Activated CD4-positive, alpha-beta T cell treated with anti-CD3 and anti-CD28 coated beads, Interleukin-2, amount 50 U/mL, for 4 hours (primary cell): ENCODE measurements around the gene TBCA.

Experiments
- DNase-seq, 2 experiments: peaks; one replicate each; pipeline ENCODE4 v3.0.0-alpha.2; 2020

The TBCA gene, protein sequence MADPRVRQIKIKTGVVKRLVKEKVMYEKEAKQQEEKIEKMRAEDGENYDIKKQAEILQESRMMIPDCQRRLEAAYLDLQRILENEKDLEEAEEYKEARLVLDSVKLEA

DNA sequence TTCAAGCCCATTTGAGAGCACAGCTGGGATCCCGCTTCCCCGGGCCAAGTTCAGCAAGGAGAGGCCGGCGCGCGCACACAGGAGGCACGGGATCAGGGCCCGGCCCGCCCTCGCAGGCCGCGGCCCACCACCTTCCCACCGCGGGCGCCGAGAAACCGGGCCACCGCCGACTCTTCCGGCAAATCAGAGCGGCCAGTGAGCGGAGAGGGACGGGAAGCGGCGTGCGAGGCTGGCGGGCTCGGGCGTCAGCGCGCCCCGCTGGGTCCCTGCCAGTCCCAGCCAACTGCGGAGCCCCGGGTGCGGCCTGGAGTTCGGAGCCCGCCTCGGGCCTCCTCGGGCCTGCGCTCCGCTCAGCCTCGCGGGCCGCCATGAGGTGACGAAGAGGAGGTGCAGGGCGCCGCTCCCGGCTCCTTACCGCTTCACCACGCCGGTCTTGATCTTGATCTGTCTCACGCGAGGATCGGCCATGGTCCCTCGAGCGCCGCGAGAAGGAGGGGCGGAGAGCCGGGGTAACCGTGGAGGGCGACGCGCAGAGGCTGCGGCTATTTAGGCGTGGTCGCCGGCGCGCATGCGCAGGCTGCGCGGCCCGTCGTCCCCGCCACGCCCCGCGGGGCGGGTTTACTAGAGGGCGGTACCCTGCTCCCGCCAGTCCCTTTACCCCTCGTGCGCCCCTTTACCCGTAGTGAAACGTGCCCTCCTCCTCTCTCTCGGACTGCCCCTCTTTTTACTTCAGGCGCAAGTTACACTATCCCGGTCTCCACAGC, at the start of gene TBCA:
Gene TBCA (minus strand): TSS at position 550 of the 764 bp plus-strand sequence. CDS start 82 bp downstream, at position 468.
- peak; percentile 80 to 84 for DNase-seq

DNA sequence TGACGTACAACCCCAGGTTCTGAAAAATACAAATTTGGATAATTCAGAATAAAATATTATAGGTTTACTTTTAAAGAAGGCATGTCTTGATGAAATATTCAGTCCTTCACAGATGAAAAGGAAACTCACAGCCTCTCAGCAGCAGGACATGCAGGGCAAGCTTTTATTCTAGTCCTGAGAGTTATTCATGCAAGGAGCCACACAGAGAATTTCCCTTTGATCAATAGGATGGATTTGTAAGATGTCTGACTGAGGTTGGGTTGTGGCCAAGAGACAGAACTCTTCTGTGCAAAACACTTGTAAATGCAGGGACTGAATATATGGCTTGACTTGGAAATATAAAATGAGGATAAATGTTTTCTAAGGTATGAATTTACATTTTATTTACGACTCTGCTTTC, 48.8 kb upstream of the TBCA start:
- no peak for DNase-seq

DNA sequence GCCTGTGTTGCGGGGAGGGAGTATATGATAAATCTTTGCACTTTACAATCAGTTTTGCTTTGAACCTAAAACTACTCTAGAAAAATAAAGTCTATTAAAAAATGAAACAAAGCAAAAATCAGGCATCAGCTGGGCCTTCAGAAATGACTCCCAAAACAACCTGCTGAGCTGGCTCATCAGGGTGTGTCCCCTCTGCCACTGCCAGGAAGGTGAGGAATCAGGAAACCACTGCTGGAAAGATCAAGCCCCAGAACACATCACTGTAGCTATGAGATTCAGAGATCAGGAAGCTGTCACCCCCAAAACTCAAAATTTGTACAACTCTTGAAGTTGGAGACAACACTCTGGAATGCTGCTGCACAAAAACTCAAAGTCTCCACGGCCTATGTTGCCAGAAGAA, 40.5 kb upstream of the TBCA start:
- no peak for DNase-seq

DNA sequence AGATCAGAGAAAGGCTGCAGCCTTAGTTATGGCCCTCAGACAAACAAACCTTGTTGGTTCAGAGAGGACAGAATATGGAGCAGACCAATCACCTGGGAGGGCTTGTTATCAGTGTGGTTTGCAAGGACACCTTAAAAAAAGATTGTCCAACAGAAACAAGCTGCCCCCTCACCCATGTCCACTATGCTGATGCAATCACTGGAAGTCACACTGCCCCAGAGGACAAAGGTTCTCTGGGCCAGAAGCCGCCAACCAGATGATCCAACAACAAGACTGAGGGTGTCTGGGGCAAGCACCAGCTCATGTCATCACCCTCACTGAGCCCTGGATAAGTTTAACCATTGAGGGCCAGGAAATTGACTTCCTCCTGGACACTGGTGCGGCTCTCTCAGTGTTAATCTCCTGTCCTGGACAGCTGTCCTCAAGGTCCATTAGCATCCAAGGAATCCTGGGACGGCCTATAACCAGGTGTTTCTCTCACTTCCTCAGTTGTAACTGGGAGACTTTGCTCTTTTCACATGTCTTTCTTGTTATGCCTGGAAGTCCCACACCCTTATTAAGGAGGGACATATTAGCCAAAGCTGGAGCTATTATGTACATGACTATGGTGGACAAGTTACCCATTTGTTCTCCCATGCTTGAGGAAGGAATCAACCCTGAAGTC, 36.9 kb upstream of the TBCA start:
- DNase-seq: no peak

DNA sequence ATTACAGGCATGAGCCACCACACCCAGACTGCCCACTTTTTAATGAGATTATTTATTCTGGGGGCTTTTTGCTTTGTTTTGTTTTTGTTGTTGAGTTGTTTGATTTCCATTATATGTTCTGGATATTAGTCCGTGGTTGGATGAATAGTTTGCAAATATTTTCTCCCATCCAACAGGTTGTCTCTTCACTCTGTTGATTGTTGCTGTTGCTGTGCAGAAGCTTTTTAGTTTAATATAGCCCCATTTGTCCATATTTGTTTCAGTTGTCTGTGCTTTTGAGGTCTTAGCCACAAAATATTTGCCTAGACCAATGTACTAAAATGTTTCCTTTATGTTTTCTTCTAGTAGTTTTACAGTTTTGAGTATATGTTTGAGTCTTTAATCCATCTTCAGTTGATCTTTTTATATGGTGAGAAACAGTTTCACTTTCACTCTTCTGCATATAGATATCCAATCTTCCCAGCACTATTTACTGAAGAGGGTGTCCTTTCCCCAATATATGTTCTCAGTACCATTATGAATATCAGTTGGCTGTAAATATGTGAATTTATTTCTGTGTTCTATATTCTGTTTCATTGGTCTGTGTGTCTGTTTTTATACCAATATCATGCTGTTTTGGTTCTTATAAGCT, 30.2 kb upstream of the TBCA start:
- no peak for DNase-seq

DNA sequence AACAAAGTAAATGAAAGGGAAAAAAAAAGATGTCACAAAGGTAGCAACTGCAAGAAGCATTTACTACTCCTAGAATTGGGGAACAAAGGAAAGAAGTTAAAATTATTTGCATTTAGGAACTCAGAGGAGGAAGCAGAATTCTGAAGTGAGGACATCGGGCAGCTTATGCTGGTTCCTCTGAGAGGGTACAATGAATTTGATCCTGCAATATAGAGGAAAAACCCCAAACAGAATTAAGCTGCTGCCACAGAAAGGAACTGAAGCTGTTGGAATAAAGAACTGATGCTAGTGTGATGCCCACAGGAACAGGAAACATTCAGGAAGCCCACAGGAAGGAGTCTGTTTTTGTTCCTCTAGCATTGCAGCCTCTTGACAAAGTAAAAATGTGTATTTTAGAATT, 22.3 kb upstream of the TBCA start:
- DNase-seq: no peak

DNA sequence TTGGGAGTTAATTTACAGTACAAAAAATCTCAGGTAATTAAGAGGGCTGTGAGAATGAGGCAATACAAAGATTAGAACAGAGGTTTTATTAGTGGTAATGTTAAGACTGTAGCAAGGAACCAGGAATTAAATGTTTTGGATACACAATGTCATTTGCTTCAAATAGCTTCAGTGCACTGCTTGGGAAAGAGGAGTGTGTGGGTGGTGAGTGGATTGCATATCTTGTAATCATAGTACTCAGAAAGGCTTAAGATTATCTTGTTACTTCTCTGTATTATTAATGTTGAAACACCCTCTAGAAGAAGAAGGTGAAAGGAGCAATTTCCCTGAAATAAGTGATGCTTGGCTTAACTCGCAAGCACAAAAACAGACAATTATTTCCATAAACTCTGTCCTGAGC, 21.0 kb upstream of the TBCA start:
- no peak for DNase-seq

DNA sequence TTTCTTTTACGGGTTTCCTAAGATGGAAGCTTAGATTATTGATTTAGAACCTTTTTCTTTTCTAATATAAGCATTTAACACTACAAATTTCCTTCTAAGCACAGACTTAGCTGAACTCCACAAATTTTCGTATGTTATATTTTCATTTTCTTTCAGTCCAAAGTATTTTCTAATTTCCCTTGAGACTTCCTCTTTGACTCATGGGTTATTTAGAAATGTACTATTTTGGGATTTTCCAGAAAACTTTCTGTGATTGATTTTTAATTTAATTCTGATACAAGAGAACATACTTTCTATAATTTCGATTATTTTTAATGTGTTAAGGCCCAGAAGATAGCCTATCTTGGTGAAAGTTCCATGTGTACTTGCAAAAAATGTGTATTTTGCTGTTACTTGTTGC, 19.7 kb upstream of the TBCA start:
- DNase-seq: no peak

DNA sequence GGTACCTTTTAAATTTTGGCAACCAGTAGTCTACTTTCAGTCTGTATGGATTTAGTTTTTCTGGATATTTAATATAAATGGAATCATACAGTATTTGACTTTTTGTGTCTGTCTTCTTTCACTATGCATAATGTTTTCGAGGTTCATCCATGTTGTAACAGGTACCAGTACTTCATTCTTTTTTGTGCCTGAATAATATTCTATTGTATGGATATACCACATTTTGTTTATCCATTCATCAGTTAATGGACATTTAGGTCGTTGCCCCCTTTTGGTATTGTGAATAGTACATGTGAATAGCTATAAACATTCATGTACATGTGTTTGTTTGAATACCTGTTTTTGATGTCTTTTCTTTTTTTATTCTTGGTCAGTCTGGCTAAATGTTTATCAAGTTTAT, 19.1 kb upstream of the TBCA start:
- no peak for DNase-seq

DNA sequence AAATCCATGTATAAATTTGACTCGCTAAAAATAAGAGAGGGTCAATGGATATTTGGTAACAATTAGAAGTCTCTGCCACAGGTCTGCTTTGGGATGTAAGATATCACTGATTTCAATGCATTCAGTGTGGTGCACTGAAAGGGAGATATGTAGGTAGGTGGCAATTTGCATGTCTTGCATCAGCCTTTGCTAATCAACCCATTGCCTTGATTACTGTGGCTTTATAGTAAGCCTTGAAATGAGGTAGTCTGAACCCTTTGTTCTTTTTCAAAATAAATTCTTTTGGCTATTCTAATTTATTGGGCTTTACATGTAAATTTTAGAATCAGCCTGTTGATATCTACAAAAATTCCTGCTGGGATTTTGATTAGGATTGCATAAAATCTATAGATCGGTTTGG, 15.8 kb upstream of the TBCA start:
- no peak for DNase-seq

DNA sequence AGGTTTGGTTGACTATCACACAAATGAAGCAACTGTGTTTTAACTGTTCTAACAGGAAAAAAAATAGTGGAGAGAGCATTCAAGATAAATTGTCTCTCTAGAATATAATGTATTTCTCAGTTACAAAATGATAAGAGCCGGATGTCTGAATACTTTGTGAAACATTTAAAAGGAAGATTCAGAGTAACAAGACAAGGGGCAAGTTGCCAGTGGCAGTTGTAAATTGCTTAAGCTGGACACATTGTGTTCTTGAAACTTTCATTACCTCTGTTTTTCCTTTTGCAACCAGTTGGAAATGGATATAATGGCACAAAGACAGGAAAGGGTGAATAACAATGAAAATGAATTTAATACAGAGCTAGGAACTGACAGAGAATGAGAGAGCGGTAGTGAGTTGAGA, 15.2 kb upstream of the TBCA start:
- no peak for DNase-seq

DNA sequence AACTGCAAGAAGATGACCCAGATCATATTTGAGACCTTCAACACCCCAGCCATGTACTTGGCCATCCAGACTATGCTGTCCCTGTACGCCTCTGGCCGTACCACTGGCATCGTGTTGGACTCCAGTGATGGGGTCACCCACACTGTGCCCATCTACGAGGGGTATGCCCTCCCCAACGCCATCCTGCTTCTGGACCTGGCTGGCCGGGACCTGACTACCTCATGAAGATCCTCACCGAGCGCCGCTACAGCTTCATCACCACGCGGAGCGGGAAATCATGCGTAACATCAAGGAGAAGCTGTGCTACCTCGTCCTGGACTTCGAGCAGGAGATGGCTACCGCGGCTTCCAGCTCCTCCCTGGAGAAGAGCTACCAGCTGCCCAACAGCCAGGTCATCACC, 9.1 kb upstream of the TBCA start:
- DNase-seq: no peak

DNA sequence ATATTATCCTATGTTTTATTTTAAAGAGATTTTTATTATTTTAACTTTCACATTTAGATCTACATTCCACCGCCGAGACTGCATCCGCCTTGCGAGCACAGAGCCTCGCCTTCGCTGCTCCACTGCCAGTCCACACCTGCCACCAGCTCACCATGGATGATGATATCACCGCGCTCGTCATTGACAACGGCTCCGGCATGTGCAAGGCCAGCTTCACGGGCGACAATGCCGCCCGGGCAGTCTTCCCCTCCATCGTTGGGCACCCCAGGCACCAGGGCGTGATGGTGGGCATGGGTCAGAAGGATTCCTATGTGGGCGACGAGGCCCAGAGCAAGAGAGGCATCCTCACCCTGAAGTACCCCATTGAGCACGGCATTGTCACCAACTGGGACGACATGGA, 8.6 kb upstream of the TBCA start:
- DNase-seq: no peak

DNA sequence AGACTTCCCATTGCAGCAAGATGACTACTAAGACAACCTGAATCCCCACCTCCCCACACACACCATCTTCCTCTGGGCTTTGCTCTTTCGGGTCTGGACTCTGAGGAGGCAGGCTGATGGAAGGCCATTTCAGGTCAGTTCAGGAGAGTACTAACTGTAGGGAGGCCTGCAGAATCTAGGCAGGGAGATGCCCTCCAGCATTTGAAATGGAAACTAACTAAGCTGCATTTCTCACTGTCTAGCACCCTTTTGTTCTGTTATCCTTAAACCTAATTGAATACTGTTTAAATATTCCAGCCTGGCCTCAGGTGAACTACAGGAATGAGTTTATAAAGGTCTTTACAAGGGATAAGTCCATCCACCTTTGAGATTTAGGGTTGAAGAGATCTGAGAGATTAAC, 4.9 kb upstream of the TBCA start:
- DNase-seq: no peak

DNA sequence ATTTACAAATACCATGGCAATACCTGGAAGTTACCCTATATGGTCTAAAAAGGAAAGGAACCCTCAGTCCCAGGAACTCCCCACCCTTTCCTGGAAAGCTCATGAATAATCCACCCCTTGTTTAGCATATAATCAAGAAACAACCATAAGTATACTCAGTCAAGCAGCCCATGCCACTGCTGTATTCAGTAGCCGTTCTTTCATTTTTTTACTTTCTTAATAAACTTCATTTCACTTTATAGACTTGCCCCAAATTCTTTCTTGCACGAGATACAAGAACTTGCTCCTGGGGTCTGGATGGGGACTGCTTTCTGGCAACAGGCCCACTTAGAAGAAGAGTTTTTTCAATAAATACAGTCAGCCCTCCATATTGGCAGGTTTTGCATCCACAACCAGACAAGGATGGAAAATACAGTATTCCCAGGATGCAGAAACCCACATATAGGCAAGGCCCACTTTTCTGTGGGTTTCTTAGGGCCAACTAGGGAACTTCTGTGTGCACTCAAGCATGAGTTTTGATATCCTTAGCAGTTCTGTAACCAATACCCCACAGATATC, 2.8 kb upstream of the TBCA start:
- no peak for DNase-seq

DNA sequence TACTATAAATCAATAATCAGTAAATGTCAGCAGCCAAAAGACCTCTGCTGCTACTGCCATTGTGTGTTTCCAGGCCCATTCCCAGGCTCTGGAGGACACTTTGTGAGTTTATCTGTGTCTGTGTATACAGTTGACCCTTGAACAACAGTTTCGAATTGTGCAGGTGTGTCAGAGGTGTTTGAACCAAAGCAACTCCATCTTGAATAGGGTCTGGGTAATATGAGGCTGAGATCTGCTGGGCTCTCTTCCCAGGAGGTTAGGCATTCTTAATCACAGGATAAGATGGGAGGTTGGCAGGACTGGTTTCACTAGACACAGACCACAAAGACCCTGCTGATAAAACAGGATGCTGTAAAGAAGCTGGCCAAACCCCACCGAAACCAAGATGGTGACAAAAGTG, 2.3 kb upstream of the TBCA start:
- DNase-seq: no peak

DNA sequence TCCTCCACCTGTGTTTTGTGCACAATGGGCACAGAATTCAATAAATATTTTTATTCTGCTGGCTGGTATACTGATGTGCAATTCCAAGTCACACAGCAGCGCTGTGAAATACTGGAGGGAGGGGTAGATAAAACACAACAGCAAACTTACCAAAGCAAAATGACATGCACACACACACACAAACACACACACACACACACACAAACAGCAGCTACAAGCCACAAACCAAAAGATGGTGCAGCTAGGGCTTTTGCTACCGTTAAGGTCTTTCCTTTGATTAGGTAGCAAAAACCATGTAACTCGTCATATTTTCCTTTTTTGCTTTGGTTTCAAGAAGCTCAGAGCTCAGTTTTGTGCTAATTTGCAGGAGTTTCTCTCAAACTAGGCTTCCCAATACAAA, 1.8 kb upstream of the TBCA start:
- no peak for DNase-seq

DNA sequence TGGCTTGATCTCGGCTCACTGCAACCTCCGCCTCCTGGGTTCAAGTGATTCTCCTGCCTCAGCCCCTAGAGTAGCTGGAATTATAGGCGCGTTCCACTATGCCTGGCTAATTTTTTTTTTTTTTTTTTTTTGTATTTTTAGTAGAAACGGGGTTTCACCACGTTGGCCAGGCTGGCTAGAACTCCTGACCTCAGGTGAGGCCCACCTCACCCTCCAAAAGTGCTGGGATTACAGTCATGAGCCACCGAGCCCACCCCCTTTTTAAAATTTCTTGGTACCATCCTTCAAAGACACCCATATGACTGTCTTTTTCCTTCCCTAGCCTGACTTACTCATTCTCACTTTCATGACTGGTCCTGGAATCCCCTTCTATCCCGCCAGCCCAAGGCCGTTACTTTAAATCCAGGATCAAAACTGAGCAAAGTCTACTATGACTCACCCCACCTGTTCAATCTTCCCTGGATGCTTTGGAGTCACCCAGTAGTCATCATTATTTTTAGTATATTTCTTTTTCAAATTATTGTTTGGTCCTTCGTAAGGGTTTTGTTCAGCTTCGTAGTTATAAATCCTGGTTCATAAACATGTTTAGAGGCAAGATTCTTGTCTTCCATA, 1.2 kb upstream of the TBCA start:
- DNase-seq: no peak

DNA sequence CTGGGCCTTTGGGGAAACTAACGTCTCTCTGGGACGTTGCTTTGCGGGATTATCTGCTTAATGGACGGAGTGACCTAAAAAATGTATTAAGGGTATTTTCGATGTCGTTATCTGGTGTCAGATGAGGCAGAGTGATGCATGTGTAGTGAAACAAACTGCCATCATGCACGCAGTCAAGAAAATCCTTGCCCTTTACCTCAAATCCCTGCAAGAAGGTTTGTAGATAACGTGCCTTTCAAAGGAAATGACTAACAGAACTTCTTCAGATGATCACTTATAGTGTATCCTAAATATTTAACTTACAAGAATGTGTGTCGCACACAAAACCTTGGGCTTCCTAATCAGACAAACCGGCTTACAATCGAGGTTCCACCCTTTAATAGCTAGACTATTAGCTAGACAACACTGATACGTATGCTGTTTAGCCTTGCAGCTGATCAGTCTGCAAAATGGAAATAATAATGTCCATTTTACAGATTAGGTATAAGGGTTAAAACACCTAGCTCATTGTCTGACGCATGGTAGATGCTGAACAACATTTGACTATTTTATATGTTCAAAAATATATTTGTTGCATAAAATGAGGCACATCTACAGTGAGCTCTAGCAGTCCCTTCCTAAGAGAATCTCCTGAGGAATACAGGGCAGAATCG, 541 bp upstream of the TBCA start:
- no peak for DNase-seq

DNA sequence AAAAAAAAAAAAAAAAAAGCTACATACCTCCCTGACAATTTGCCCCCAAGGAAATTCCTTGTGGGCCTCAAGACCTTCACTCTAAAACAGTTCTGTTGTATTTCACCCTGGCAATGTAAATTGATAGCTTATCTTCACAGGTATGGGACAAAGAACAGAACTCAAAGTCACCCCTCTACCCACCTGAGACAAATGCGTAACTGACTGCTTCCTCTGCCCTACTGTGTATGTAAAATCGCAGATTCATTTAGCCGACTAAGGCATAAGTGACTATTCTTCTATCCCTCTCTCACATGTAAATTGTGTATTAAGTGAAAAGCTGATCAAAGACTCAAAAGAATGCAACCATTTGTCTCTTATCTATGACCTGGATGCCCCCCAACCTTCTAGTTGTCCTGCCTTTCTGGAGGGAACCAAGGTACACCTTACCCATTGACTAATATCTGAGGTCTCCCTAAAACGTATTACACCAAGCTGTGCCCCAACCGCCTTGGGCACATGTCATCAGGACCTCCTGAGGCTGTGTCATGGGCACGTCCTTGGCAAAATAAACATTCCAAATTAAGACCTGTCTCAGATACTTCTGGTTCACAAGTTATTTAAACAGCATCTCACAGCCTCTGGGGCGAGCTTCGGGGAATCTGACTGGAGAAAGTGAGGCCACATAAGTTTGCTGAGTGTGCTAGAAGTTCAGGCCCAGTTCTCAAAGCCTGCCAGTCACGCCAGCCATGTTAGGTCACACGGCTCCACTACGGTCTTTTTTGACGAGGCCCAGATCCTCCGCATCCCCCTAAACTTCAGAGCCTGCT, 954 bp downstream of the TBCA start:
- DNase-seq: no peak

DNA sequence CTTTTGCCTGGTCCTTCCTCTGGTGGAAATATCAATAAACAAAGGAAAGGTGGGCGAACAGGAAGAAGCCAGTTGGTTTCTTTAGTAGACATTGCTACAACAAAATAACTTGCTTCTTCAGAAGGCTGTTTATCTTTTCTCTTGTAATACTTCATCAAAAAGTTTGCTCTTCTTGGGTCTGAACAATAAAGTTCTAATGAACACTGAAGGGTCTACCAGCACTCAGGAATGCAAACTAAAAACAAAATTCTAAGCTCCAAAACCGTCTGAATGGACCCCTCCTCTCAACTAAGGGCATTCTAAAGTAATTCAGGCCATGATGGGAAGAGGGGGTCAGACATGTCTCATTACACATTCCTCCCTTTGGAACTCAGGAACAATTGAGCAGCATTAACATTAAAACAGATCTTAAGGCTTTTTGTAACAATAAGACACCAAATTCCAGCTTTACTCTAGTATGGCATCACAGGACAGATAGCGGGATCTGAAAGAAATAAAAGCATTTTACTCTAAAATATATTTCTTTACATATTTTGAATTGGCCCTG, 2.3 kb downstream of the TBCA start:
- DNase-seq: no peak

DNA sequence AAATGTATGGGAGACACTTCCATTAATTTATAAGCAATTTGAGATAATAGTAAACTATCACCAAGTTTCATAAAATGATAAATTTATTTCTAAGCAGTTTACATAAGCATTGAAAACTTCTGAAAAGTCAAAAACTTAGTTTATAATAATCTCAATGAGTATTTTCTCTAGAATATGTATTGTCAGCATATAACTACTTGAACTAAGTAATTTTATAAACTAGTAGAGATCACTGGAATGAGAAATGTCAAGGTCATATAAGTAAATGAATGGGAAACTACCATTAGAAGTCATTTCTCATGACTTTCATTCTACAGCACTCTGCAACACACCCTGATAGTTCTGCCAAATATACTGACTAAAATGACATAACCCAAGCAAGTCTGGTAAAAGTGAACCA, 3.4 kb downstream of the TBCA start:
- no peak for DNase-seq
